Left ventricle myocardium inferior (tissue), 1 donor: ENCODE results near the gene HDAC4. TPM values are rescaled to one million over a fixed set of nuclear protein-coding genes. Genes with fewer than 3 reads are reported as not detected.

Experiments
- DNase-seq: peaks from one replicate; pipeline ENCODE4 v3.0.0-alpha.2; 2020
- H3K27ac ChIP-seq: fragments of 200-600 bp; replicated peaks from 2 replicates; pipeline ENCODE4 v1.8.0; 2021
- H3K27me3 ChIP-seq: fragments of 200-600 bp; 2 replicates; pipeline ENCODE4 v1.8.0; 2021; ENCODE audit warnings: low read depth
- H3K36me3 ChIP-seq: fragments of 200-600 bp; 2 replicates; pipeline ENCODE4 v1.8.0; 2021
- H3K4me1 ChIP-seq: fragments of 200-600 bp; 2 replicates; pipeline ENCODE4 v1.8.0; 2021
- H3K4me3 ChIP-seq: fragments of 200-600 bp; 2 replicates; pipeline ENCODE4 v1.8.0; 2021; ENCODE audit warnings: mild to moderate bottlenecking, moderate library complexity
- H3K9me3 ChIP-seq: fragments of 200-600 bp; replicated peaks from 2 replicates; pipeline ENCODE4 v1.8.0; 2021
- CTCF ChIP-seq: fragments of 200-600 bp; IDR thresholded peaks from 2 replicates; pipeline ENCODE4 v1.8.0; 2021; ENCODE audit warnings: antibody characterized with exemption, mild to moderate bottlenecking, borderline replicate concordance
- intact Hi-C: fragments of 100-400 bp; cut with micrococcal nuclease; formaldehyde crosslinking; loops from one replicate; pipeline ENCODE4 v1.11.0; 2022
- total RNA-seq: library from RNA; stranded (reverse); fragmentation: NEBNext Ultra II Directional; extraction: Animal tissue kit (Norgen Biotek cat#: 25700); gene quantifications from one replicate; pipeline ENCODE4 v1.2.1, GENCODE V29; 2021
- donor health status: DM: no; HTN: yes; CAD: no; lungs with severe emphysema.

Gene HDAC4
- total RNA-seq, 1 donor from 2014 or later = 23.9 TPM

GRCh38 chr2:239195318-239195871 lies 205.4 kb downstream of the HDAC4 start:
- H3K36me3 ChIP-seq = peaks cover 10% of the 10 kb centered on the region
- peaks cover 36% of the 10 kb centered on the region for H3K4me1 ChIP-seq
- H3K9me3 ChIP-seq = no peaks in the 10 kb centered on the region
- TF ChIP-seq CTCF = no peak
- no peak overlapping the region for H3K4me3 ChIP-seq
- no peak for DNase-seq
- H3K27me3 ChIP-seq = no peaks in the 10 kb centered on the region
- intact Hi-C loops = no loop called here
- H3K27ac ChIP-seq = no peak overlapping the region

GRCh38 chr2:239194731-239195317 lies 206.0 kb downstream of the HDAC4 start:
- Histone ChIP-seq H3K27ac (no peak overlapping the region), H3K9me3 (no peaks in the 10 kb centered on the region), H3K27me3 (no peaks in the 10 kb centered on the region), H3K4me1 (peaks cover 33% of the 10 kb centered on the region), H3K4me3 (no peak overlapping the region), H3K36me3 (peaks cover 14% of the 10 kb centered on the region)
- DNase-seq = no peak
- intact Hi-C loops = no loop called here
- TF ChIP-seq CTCF = no peak

- intact Hi-C loops = no loop called here
- TF ChIP-seq CTCF = no peak
- H3K27me3 ChIP-seq = no peaks in the 10 kb centered on the region
- no peak for DNase-seq
- H3K4me3 ChIP-seq = no peak overlapping the region
- peaks cover 22% of the 10 kb centered on the region for H3K36me3 ChIP-seq
- H3K9me3 ChIP-seq = peaks cover 5% of the 10 kb centered on the region
- no peak overlapping the region for H3K27ac ChIP-seq
- peaks cover 28% of the 10 kb centered on the region for H3K4me1 ChIP-seq
These were observed 206.7 kb downstream of the HDAC4 start for GRCh38 chr2:239193925-239194677.

GRCh38 chr2:239193401-239193811 lies 207.4 kb downstream of the HDAC4 start:
- H3K36me3 ChIP-seq = peaks cover 29% of the 10 kb centered on the region
- no peak for TF ChIP-seq CTCF
- no peak for DNase-seq
- H3K27me3 ChIP-seq = no peaks in the 10 kb centered on the region
- peaks cover 23% of the 10 kb centered on the region for H3K4me1 ChIP-seq
- no peak overlapping the region for H3K4me3 ChIP-seq
- intact Hi-C loops = no loop called here
- H3K27ac ChIP-seq = no peak overlapping the region
- peaks cover 12% of the 10 kb centered on the region for H3K9me3 ChIP-seq

- H3K4me1 ChIP-seq = peaks cover 22% of the 10 kb centered on the region
- TF ChIP-seq CTCF = no peak
- H3K27me3 ChIP-seq = no peaks in the 10 kb centered on the region
- H3K4me3 ChIP-seq = no peak overlapping the region
- no peak overlapping the region for H3K27ac ChIP-seq
- intact Hi-C loops = no loop called here
- peaks cover 13% of the 10 kb centered on the region for H3K9me3 ChIP-seq
- H3K36me3 ChIP-seq = peaks cover 31% of the 10 kb centered on the region
- DNase-seq = no peak
These were observed 207.8 kb downstream of the HDAC4 start for GRCh38 chr2:239192975-239193374.
